ENCODE measurements around the gene CUX1.
"Not testable (repeated sequence)": the region's sequence is repeated elsewhere in the genome, so short reads cannot be mapped to it uniquely, and the experiment has no call there.

Gene CUX1

GRCh38 chr7:101987494-101987893 lies 170.1 kb downstream of the CUX1 start:
- peaks cover 25% of the 10 kb centered on the region for H3K4me1 Mint-ChIP-seq (ENCODE audit: low read depth)
- no peaks in the 10 kb centered on the region for H3K27me3 Mint-ChIP-seq
- peaks cover 3% of the 10 kb centered on the region for H3K36me3 Mint-ChIP-seq
- no peak overlapping the region for H3K27ac Mint-ChIP-seq
- H3K4me3 Mint-ChIP-seq, result no peak overlapping the region
- H3K9me3 Mint-ChIP-seq (ENCODE audit: low read depth), result no peaks in the 10 kb centered on the region

GRCh38 chr7:101988060-101988459 lies 170.6 kb downstream of the CUX1 start:
- H3K4me3 Mint-ChIP-seq; H3K36me3 Mint-ChIP-seq; H3K27ac Mint-ChIP-seq; H3K9me3 Mint-ChIP-seq (ENCODE audit: low read depth); H3K27me3 Mint-ChIP-seq: not testable (repeated sequence)
- peaks cover 25% of the 10 kb centered on the region for H3K4me1 Mint-ChIP-seq (ENCODE audit: low read depth)

- Mint-ChIP-seq H3K9me3 (ENCODE audit: low read depth) (no peaks in the 10 kb centered on the region), H3K27ac (no peak overlapping the region), H3K27me3 (no peaks in the 10 kb centered on the region), H3K36me3 (peaks cover 3% of the 10 kb centered on the region), H3K4me3 (no peak overlapping the region), H3K4me1 (ENCODE audit: low read depth) (peaks cover 25% of the 10 kb centered on the region)
Observed at GRCh38 chr7:101988513-101988912, 171.1 kb downstream of the CUX1 start.

- H3K4me1 Mint-ChIP-seq (ENCODE audit: low read depth), result peaks cover 25% of the 10 kb centered on the region
- H3K27ac Mint-ChIP-seq, result no peak overlapping the region
- peaks cover 3% of the 10 kb centered on the region for H3K36me3 Mint-ChIP-seq
- no peaks in the 10 kb centered on the region for H3K27me3 Mint-ChIP-seq
- H3K9me3 Mint-ChIP-seq (ENCODE audit: low read depth), result no peaks in the 10 kb centered on the region
- H3K4me3 Mint-ChIP-seq, result no peak overlapping the region
Observed at GRCh38 chr7:101989101-101989500, 171.7 kb downstream of the CUX1 start.

GRCh38 chr7:101990811-101991418 lies 173.5 kb downstream of the CUX1 start:
- Mint-ChIP-seq H3K27ac (no peak overlapping the region), H3K27me3 (no peaks in the 10 kb centered on the region), H3K4me1 (ENCODE audit: low read depth) (peaks cover 22% of the 10 kb centered on the region), H3K4me3 (peak overlapping the region; percentile 51), H3K36me3 (peaks cover 3% of the 10 kb centered on the region), H3K9me3 (ENCODE audit: low read depth) (no peaks in the 10 kb centered on the region)

GRCh38 chr7:101991860-101992259 lies 174.4 kb downstream of the CUX1 start:
- H3K9me3 Mint-ChIP-seq (ENCODE audit: low read depth), result no peaks in the 10 kb centered on the region
- H3K27me3 Mint-ChIP-seq, result no peaks in the 10 kb centered on the region
- no peak overlapping the region for H3K4me3 Mint-ChIP-seq
- H3K27ac Mint-ChIP-seq, result no peak overlapping the region
- peaks cover 3% of the 10 kb centered on the region for H3K36me3 Mint-ChIP-seq
- peaks cover 22% of the 10 kb centered on the region for H3K4me1 Mint-ChIP-seq (ENCODE audit: low read depth)

- no peaks in the 10 kb centered on the region for H3K9me3 Mint-ChIP-seq (ENCODE audit: low read depth)
- peaks cover 21% of the 10 kb centered on the region for H3K4me1 Mint-ChIP-seq (ENCODE audit: low read depth)
Observed at GRCh38 chr7:101993311-101993710, 175.9 kb downstream of the CUX1 start.

GRCh38 chr7:101995121-101995520 lies 177.7 kb downstream of the CUX1 start:
- peaks cover 2% of the 10 kb centered on the region for H3K36me3 Mint-ChIP-seq
- H3K27ac Mint-ChIP-seq, result no peak overlapping the region
- no peak overlapping the region for H3K4me3 Mint-ChIP-seq
- no peaks in the 10 kb centered on the region for H3K27me3 Mint-ChIP-seq
- H3K4me1 Mint-ChIP-seq (ENCODE audit: low read depth), result peaks cover 12% of the 10 kb centered on the region
- no peaks in the 10 kb centered on the region for H3K9me3 Mint-ChIP-seq (ENCODE audit: low read depth)

More at GRCh38 chr7:101993311-101993710, 175.9 kb downstream of the CUX1 start:
- Mint-ChIP-seq H3K27ac (no peak overlapping the region), H3K27me3 (no peaks in the 10 kb centered on the region), H3K36me3 (peaks cover 4% of the 10 kb centered on the region), H3K4me3 (no peak overlapping the region)

GRCh38 chr7:101996131-101996691 lies 178.8 kb downstream of the CUX1 start:
- Mint-ChIP-seq H3K27ac (no peak overlapping the region), H3K27me3 (no peaks in the 10 kb centered on the region), H3K4me1 (ENCODE audit: low read depth) (peaks cover 2% of the 10 kb centered on the region), H3K4me3 (no peak overlapping the region), H3K36me3 (peaks cover 2% of the 10 kb centered on the region), H3K9me3 (ENCODE audit: low read depth) (no peaks in the 10 kb centered on the region)

- Mint-ChIP-seq H3K27me3 (no peaks in the 10 kb centered on the region), H3K27ac (no peak overlapping the region)
Observed at GRCh38 chr7:101996876-101997275, 179.4 kb downstream of the CUX1 start.

GRCh38 chr7:101998029-101998905 lies 180.8 kb downstream of the CUX1 start:
- Mint-ChIP-seq H3K27me3 (no peaks in the 10 kb centered on the region), H3K4me3 (no peak overlapping the region), H3K9me3 (ENCODE audit: low read depth) (no peaks in the 10 kb centered on the region), H3K27ac (no peak overlapping the region), H3K36me3 (peaks cover 2% of the 10 kb centered on the region), H3K4me1 (ENCODE audit: low read depth) (peaks cover 1% of the 10 kb centered on the region)

More at GRCh38 chr7:101996876-101997275, 179.4 kb downstream of the CUX1 start:
- Mint-ChIP-seq H3K9me3 (ENCODE audit: low read depth) (no peaks in the 10 kb centered on the region), H3K4me3 (no peak overlapping the region), H3K36me3 (peaks cover 2% of the 10 kb centered on the region), H3K4me1 (ENCODE audit: low read depth) (peaks cover 1% of the 10 kb centered on the region)

- Mint-ChIP-seq H3K27me3 (no peaks in the 10 kb centered on the region), H3K27ac (no peak overlapping the region), H3K9me3 (ENCODE audit: low read depth) (no peaks in the 10 kb centered on the region), H3K4me3 (no peak overlapping the region), H3K36me3 (peaks cover 2% of the 10 kb centered on the region), H3K4me1 (ENCODE audit: low read depth) (peaks cover 1% of the 10 kb centered on the region)
Observed at GRCh38 chr7:101998906-101999240, 181.4 kb downstream of the CUX1 start.

GRCh38 chr7:101999393-101999792 lies 182.0 kb downstream of the CUX1 start:
- H3K27ac Mint-ChIP-seq, result no peak overlapping the region
- H3K36me3 Mint-ChIP-seq, result peaks cover 2% of the 10 kb centered on the region
- H3K9me3 Mint-ChIP-seq (ENCODE audit: low read depth), result no peaks in the 10 kb centered on the region
- peaks cover 1% of the 10 kb centered on the region for H3K4me1 Mint-ChIP-seq (ENCODE audit: low read depth)
- H3K4me3 Mint-ChIP-seq, result no peak overlapping the region
- no peaks in the 10 kb centered on the region for H3K27me3 Mint-ChIP-seq

GRCh38 chr7:102000123-102000522 lies 182.7 kb downstream of the CUX1 start:
- H3K4me3 Mint-ChIP-seq, result no peak overlapping the region
- H3K36me3 Mint-ChIP-seq, result peaks cover 2% of the 10 kb centered on the region
- no peaks in the 10 kb centered on the region for H3K27me3 Mint-ChIP-seq
- H3K4me1 Mint-ChIP-seq (ENCODE audit: low read depth), result peaks cover 1% of the 10 kb centered on the region
- H3K27ac Mint-ChIP-seq, result no peak overlapping the region
- H3K9me3 Mint-ChIP-seq (ENCODE audit: low read depth), result no peaks in the 10 kb centered on the region

GRCh38 chr7:102004229-102004628 lies 186.8 kb downstream of the CUX1 start:
- no peak overlapping the region for H3K27ac Mint-ChIP-seq

More at GRCh38 chr7:102004229-102004628, 186.8 kb downstream of the CUX1 start:
- Mint-ChIP-seq H3K4me1 (ENCODE audit: low read depth) (no peaks in the 10 kb centered on the region), H3K36me3 (no peaks in the 10 kb centered on the region), H3K9me3 (ENCODE audit: low read depth) (no peaks in the 10 kb centered on the region), H3K27me3 (no peaks in the 10 kb centered on the region), H3K4me3 (no peak overlapping the region)

Data from activated naive CD8-positive, alpha-beta T cell (primary cell).